WTC11 (cell line): ENCODE measurements around the gene LEFTY1. TPM values are rescaled to one million over a fixed set of nuclear protein-coding genes. Genes with fewer than 3 reads are reported as not detected.

Experiments used
- ATAC-seq: fragments of 200-7000 bp; cut with Tn5 transposase; 2 replicates; pipeline ENCODE4 v1.10.0; 2021; ENCODE audit warnings: mild to moderate bottlenecking, moderate library complexity
- CTCF ChIA-PET: fragments of 300-600 bp; sonication (Branson Sonifier 250); formaldehyde crosslinking; loops from one replicate; lab custom pipeline; 2021; ENCODE audit warnings: antibody characterized with exemption; lab: Charles Lee
- POLR2A ChIA-PET: fragments of 350-600 bp; sonication (Branson Sonifier 250); formaldehyde crosslinking; loops from one replicate; lab custom pipeline; 2021; ENCODE audit warnings: antibody characterized with exemption; lab: Charles Lee
- DNase-seq: peaks from one replicate; pipeline ENCODE4 v3.0.0; 2021; ENCODE audit warnings: low spot score
- H3K27ac Mint-ChIP-seq: 2 replicates; pipeline ENCODE4 v1.8.0; 2021; ENCODE audit warnings: mixed read lengths
- H3K27me3 Mint-ChIP-seq: 2 replicates; pipeline ENCODE4 v1.8.0; 2021; ENCODE audit warnings: low read depth, mild to moderate bottlenecking, moderate library complexity, mixed read lengths
- H3K36me3 Mint-ChIP-seq: 2 replicates; pipeline ENCODE4 v1.8.0; 2021; ENCODE audit warnings: mixed read lengths
- H3K4me1 Mint-ChIP-seq: 2 replicates; pipeline ENCODE4 v1.8.0; 2022; ENCODE audit warnings: mixed read lengths
- H3K4me3 Mint-ChIP-seq: 2 replicates; pipeline ENCODE4 v1.8.0; 2021; ENCODE audit warnings: mild to moderate bottlenecking, moderate library complexity, mixed read lengths
- H3K9me3 Mint-ChIP-seq: 2 replicates; pipeline ENCODE4 v1.8.0; 2021; ENCODE audit warnings: mixed read lengths
- CTCF ChIP-seq: fragments of 200-600 bp; IDR thresholded peaks from 2 replicates; pipeline ENCODE4 v1.8.0; 2022; ENCODE audit warnings: antibody characterized with exemption
- E2F5 ChIP-seq: sonication (generic); formaldehyde crosslinking; IDR thresholded peaks from 2 replicates; pipeline ENCODE4 v1.8.1; 2022; ENCODE audit warnings: mild to moderate bottlenecking, moderate library complexity, missing genetic modification reagents
- EMX1 ChIP-seq: fragments of 250-450 bp; sonication (Bioruptor Pico); IDR thresholded peaks from 2 replicates; pipeline ENCODE4 v1.8.0; 2021; ENCODE audit warnings: mild to moderate bottlenecking
- ESRRA ChIP-seq: sonication (generic); formaldehyde crosslinking; IDR thresholded peaks from 2 replicates; pipeline ENCODE4 v1.8.1; 2022; ENCODE audit warnings: mild to moderate bottlenecking, missing genetic modification reagents, borderline replicate concordance
- ETV6 ChIP-seq: sonication (generic); formaldehyde crosslinking; IDR thresholded peaks from 2 replicates; pipeline ENCODE4 v1.8.1; 2022; ENCODE audit warnings: mild to moderate bottlenecking, missing genetic modification reagents
- FOXJ3 ChIP-seq: sonication (generic); formaldehyde crosslinking; IDR thresholded peaks from 2 replicates; pipeline ENCODE4 v1.9.0; 2021; ENCODE audit warnings: missing genetic modification reagents, mild to moderate bottlenecking, borderline replicate concordance
- FOXP1 ChIP-seq: sonication (generic); formaldehyde crosslinking; IDR thresholded peaks from 2 replicates; pipeline ENCODE4 v1.8.0; 2022; ENCODE audit warnings: missing genetic modification reagents, mild to moderate bottlenecking, moderate library complexity, borderline replicate concordance
- HMGXB4 ChIP-seq: sonication (generic); formaldehyde crosslinking; IDR thresholded peaks from 2 replicates; pipeline ENCODE4 v1.8.1; 2023; ENCODE audit warnings: mild to moderate bottlenecking, moderate library complexity, missing genetic modification reagents
- MYBL2 ChIP-seq: sonication (generic); formaldehyde crosslinking; IDR thresholded peaks from 2 replicates; pipeline ENCODE4 v1.8.1; 2023; ENCODE audit warnings: mild to moderate bottlenecking, moderate library complexity, missing genetic modification reagents
- NFE2L1 ChIP-seq: sonication (generic); formaldehyde crosslinking; IDR thresholded peaks from 2 replicates; pipeline ENCODE4 v1.8.1; 2023; ENCODE audit warnings: missing genetic modification reagents
- OVOL2 ChIP-seq: fragments of 250-450 bp; sonication (Bioruptor Pico); IDR thresholded peaks from 2 replicates; pipeline ENCODE4 v1.9.0; 2021; ENCODE audit warnings: mild to moderate bottlenecking, borderline replicate concordance
- PREB ChIP-seq: sonication (generic); formaldehyde crosslinking; IDR thresholded peaks from 2 replicates; pipeline ENCODE4 v1.8.1; 2022; ENCODE audit warnings: mild to moderate bottlenecking, missing genetic modification reagents, moderate library complexity, borderline replicate concordance
- STAT6 ChIP-seq: sonication (generic); formaldehyde crosslinking; conservative IDR thresholded peaks from 2 replicates; pipeline ENCODE4 v1.8.1; 2023; ENCODE audit warnings: mild to moderate bottlenecking, low read depth, missing genetic modification reagents, moderate library complexity
- TP53 ChIP-seq: sonication (generic); formaldehyde crosslinking; IDR thresholded peaks from 2 replicates; pipeline ENCODE4 v1.8.1; 2023; ENCODE audit warnings: mild to moderate bottlenecking, missing genetic modification reagents
- ZBTB43 ChIP-seq: sonication (generic); formaldehyde crosslinking; IDR thresholded peaks from 2 replicates; pipeline ENCODE4 v1.8.1; 2023; ENCODE audit warnings: mild to moderate bottlenecking, missing genetic modification reagents
- ZNF219 ChIP-seq: sonication (generic); formaldehyde crosslinking; IDR thresholded peaks from 2 replicates; pipeline ENCODE4 v1.8.0; 2023; ENCODE audit warnings: missing genetic modification reagents, mild to moderate bottlenecking, borderline replicate concordance
- ZNF317 ChIP-seq: sonication (generic); formaldehyde crosslinking; IDR thresholded peaks from 2 replicates; pipeline ENCODE4 v1.8.1; 2023; ENCODE audit warnings: low read depth, mild to moderate bottlenecking, moderate library complexity, missing genetic modification reagents, borderline replicate concordance
- ZNF425 ChIP-seq: fragments of 250-450 bp; sonication (Bioruptor Pico); conservative IDR thresholded peaks from 2 replicates; pipeline ENCODE4 v1.9.0; 2021; ENCODE audit warnings: mild to moderate bottlenecking
- ZNF671 ChIP-seq: fragments of 250-450 bp; sonication (Bioruptor Pico); IDR thresholded peaks from 2 replicates; pipeline ENCODE4 v1.8.0; 2021; ENCODE audit warnings: mild to moderate bottlenecking
- total RNA-seq: library from RNA; stranded (reverse); gene quantifications from 3 replicates; pipeline ENCODE4 v1.2.3, GENCODE V29; 2021

Gene LEFTY1
- total RNA-seq, 1 experiment from 2014 or later = 52.9 TPM

- no peak for TF ChIP-seq CTCF
- no peak for TF ChIP-seq TP53 (CRISPR knock-in tag)
- no peak for TF ChIP-seq NFE2L1 (CRISPR knock-in tag)
These were observed 8.3 kb downstream of the LEFTY1 start (continued) for GRCh38 chr1:225880636-225881035.

- DNase-seq (no peak), ATAC-seq (no peak)
- H3K4me3 Mint-ChIP-seq = peak overlapping the region; percentile 77
- peaks cover 56% of the 10 kb centered on the region for H3K4me1 Mint-ChIP-seq
- POLR2A ChIA-PET = interaction anchor here (1.2 kb wide), 1 partner anchor 9 kb away, joined by 3 read pairs; the partner anchor contains the start of gene LEFTY1
- CTCF ChIA-PET = interaction anchor here (1.0 to 7.6 kb wide), 9 partner anchors 9 to 406 kb away, joined by 3 to 94 read pairs (median 3); partner anchors contain the start of gene SRP9
- H3K27me3 Mint-ChIP-seq = no peaks in the 10 kb centered on the region
- TF ChIP-seq ZNF219 (CRISPR knock-in tag) (no peak), ZNF425 (CRISPR knock-in tag) (no peak), ZBTB43 (CRISPR knock-in tag) (no peak), OVOL2 (CRISPR knock-in tag) (no peak)
- no peaks in the 10 kb centered on the region for H3K9me3 Mint-ChIP-seq
- H3K27ac Mint-ChIP-seq = peak overlapping the region; percentile 37; the same call in 1 of the 2 replicates
- peaks cover 18% of the 10 kb centered on the region for H3K36me3 Mint-ChIP-seq
These were observed 8.7 kb downstream of the LEFTY1 start for GRCh38 chr1:225880222-225880588.

- H3K4me1 Mint-ChIP-seq = peaks cover 57% of the 10 kb centered on the region
- no peaks in the 10 kb centered on the region for H3K9me3 Mint-ChIP-seq
- H3K4me3 Mint-ChIP-seq = peak overlapping the region; percentile 77; the same call in 1 of the 2 replicates
- POLR2A ChIA-PET = no interaction called here
- H3K36me3 Mint-ChIP-seq = peaks cover 21% of the 10 kb centered on the region
- no peaks in the 10 kb centered on the region for H3K27me3 Mint-ChIP-seq
- ATAC-seq = no peak
- CTCF ChIA-PET = interaction anchor here (1.0 to 7.6 kb wide), 6 partner anchors 30 to 405 kb away, joined by 3 to 94 read pairs (median 6); no protein-coding TSS in a partner anchor
- no peak for DNase-seq
- H3K27ac Mint-ChIP-seq = peak overlapping the region; percentile 37; the same call in 1 of the 2 replicates
- no peak for TF ChIP-seq E2F5 (CRISPR knock-in tag)
- no peak for TF ChIP-seq ZNF671 (CRISPR knock-in tag)
- TF ChIP-seq PREB (CRISPR knock-in tag) = no peak
- TF ChIP-seq EMX1 (CRISPR knock-in tag) = no peak
- no peak for TF ChIP-seq ESRRA (CRISPR knock-in tag)
- no peak for TF ChIP-seq ETV6
- no peak for TF ChIP-seq STAT6
- no peak for TF ChIP-seq FOXP1 (CRISPR knock-in tag)
- no peak for TF ChIP-seq ZNF317 (CRISPR knock-in tag)
- no peak for TF ChIP-seq MYBL2 (CRISPR knock-in tag)
- no peak for TF ChIP-seq HMGXB4
- no peak for TF ChIP-seq FOXJ3
These were observed 9.3 kb downstream of the LEFTY1 start for GRCh38 chr1:225879521-225880221.
